Panc1 (cell line): ENCODE data around the gene LMTK2. TPM values are rescaled to one million over a fixed set of nuclear protein-coding genes. Genes with fewer than 3 reads are reported as not detected.

ENCODE experiments used
- ATAC-seq: fragments of 200-7000 bp; cut with Tn5 transposase; 2 replicates; pipeline ENCODE4 v1.9.1; 2020; ENCODE audit warnings: mild to moderate bottlenecking, moderate library complexity
- BruUV-seq: library from RNA; stranded (reverse); fragments of 400-500 nt; replicated peaks from 2 replicates; lab custom pipeline; 2021; lab: Mats Ljungman, UMichigan
- CTCF ChIA-PET: fragments of 300-600 bp; sonication (Branson Sonifier 250); formaldehyde crosslinking; loops from one replicate; lab custom pipeline; 2022; ENCODE audit warnings: antibody characterized with exemption; lab: Charles Lee
- POLR2A ChIA-PET: fragments of 300-600 bp; sonication (Branson Sonifier 250); formaldehyde crosslinking; loops from one replicate; lab custom pipeline; 2022; ENCODE audit warnings: antibody characterized with exemption; lab: Charles Lee
- DNase-seq: peaks from one replicate; pipeline ENCODE4 v3.0.0-alpha.2; 2010; ENCODE audit warnings: low read depth, low spot score
- H3K27ac ChIP-seq: 2 replicates; pipeline ENCODE4 v1.5.1; 2011; ENCODE audit warnings: mild to moderate bottlenecking, low read length, inconsistent platforms
- H3K27me3 ChIP-seq: fragments of 200-500 bp; sonication (Bioruptor generic); 2 replicates; pipeline ENCODE4 v1.6.0; 2014; ENCODE audit warnings: low read length, inconsistent platforms; ENCODE audit not compliant: control insufficient read depth, insufficient read depth
- H3K36me3 ChIP-seq: fragments of 200-500 bp; sonication (Bioruptor generic); 2 replicates; pipeline ENCODE4 v1.5.1; 2014; ENCODE audit warnings: inconsistent platforms, mild to moderate bottlenecking, low read length, moderate library complexity; ENCODE audit not compliant: control insufficient read depth, insufficient read depth
- H3K4me1 ChIP-seq: 2 replicates; pipeline ENCODE4 v1.5.1; 2011; ENCODE audit warnings: inconsistent platforms, mild to moderate bottlenecking, low read length, moderate library complexity; ENCODE audit not compliant: control insufficient read depth, insufficient read depth
- H3K4me3 ChIP-seq, 2 experiments: 2 replicates each; pipeline ENCODE4 v1.5.1; 2011 to 2012; ENCODE audit warnings: low read depth in 2 of 2, low read length in 2 of 2, mild to moderate bottlenecking in 2 of 2, inconsistent platforms in 1 of 2, moderate library complexity in 1 of 2
- H3K9me3 ChIP-seq: fragments of 200-500 bp; sonication (Bioruptor generic); 2 replicates; pipeline ENCODE4 v1.5.1; 2014; ENCODE audit warnings: low read depth, mild to moderate bottlenecking, inconsistent platforms, low read length, moderate library complexity; ENCODE audit not compliant: control insufficient read depth, insufficient read depth
- CTCF ChIP-seq: fragments of 450-650 bp; IDR thresholded peaks from 2 replicates; pipeline ENCODE4 v1.5.1; 2017; ENCODE audit warnings: mild to moderate bottlenecking
- POLR2AphosphoS5 ChIP-seq: IDR thresholded peaks from 2 replicates; pipeline ENCODE4 v1.6.1; 2012; ENCODE audit warnings: mild to moderate bottlenecking, low read depth, low read length, moderate library complexity
- SIN3A ChIP-seq: IDR thresholded peaks from 2 replicates; pipeline ENCODE4 v1.6.1; 2012; ENCODE audit warnings: low read depth, mild to moderate bottlenecking, low read length, moderate library complexity, borderline replicate concordance; ENCODE audit not compliant: insufficient read depth
- TCF7L2 ChIP-seq: IDR thresholded peaks from 2 replicates; pipeline ENCODE4 v1.6.1; 2011; ENCODE audit warnings: mild to moderate bottlenecking, low read depth, low read length, inconsistent platforms
- in situ Hi-C: cut with HindIII; loops from 2 replicates; pipeline ENCODE4 v1.10.0; 2016; ENCODE audit warnings: low sequenced_read_pairs, low pct_unique_long_range_greater_than_20kb
- intact Hi-C: fragments of 100-400 bp; cut with micrococcal nuclease; formaldehyde crosslinking; loops from one replicate; pipeline ENCODE4 v1.10.0; 2022; ENCODE audit not compliant: unreplicated experiment
- total RNA-seq: library from RNA; stranded (reverse); gene quantifications from one replicate; pipeline ENCODE4 v1.2.1, GENCODE V29; 2021; ENCODE audit not compliant: unreplicated experiment
- TF ChIP-seq, protein P1 (sequence below), 2 experiments: IDR thresholded peaks; 2 replicates each; pipeline ENCODE4 v1.6.1; 2011 to 2012; ENCODE audit warnings: low read depth in 2 of 2, control low read depth in 1 of 2, low read length in 1 of 2, mild to moderate bottlenecking in 1 of 2, moderate library complexity in 1 of 2; ENCODE audit not compliant: insufficient read depth in 1 of 2

The LMTK2 gene
- total RNA-seq, 1 experiment from 2014 or later = 25.4 TPM

GRCh38 chr7:98222533-98223195 is 116.0 kb downstream of the LMTK2 start:
- CTCF ChIA-PET = no interaction called here
- intact Hi-C loops (no loop called here), in situ Hi-C loops (no loop called here)
- Histone ChIP-seq H3K4me1 (no peaks in the 10 kb centered on the region), H3K36me3 (no peaks in the 10 kb centered on the region), H3K9me3 (no peaks in the 10 kb centered on the region), H3K4me3 (no peak overlapping the region), H3K27me3 (no peaks in the 10 kb centered on the region), H3K27ac (no peak overlapping the region)
- POLR2A ChIA-PET = no interaction called here
- TF ChIP-seq SIN3A (no peak), POLR2AphosphoS5 (no peak), CTCF (no peak), TCF7L2 (no peak)
- TF ChIP-seq, protein P1, sequence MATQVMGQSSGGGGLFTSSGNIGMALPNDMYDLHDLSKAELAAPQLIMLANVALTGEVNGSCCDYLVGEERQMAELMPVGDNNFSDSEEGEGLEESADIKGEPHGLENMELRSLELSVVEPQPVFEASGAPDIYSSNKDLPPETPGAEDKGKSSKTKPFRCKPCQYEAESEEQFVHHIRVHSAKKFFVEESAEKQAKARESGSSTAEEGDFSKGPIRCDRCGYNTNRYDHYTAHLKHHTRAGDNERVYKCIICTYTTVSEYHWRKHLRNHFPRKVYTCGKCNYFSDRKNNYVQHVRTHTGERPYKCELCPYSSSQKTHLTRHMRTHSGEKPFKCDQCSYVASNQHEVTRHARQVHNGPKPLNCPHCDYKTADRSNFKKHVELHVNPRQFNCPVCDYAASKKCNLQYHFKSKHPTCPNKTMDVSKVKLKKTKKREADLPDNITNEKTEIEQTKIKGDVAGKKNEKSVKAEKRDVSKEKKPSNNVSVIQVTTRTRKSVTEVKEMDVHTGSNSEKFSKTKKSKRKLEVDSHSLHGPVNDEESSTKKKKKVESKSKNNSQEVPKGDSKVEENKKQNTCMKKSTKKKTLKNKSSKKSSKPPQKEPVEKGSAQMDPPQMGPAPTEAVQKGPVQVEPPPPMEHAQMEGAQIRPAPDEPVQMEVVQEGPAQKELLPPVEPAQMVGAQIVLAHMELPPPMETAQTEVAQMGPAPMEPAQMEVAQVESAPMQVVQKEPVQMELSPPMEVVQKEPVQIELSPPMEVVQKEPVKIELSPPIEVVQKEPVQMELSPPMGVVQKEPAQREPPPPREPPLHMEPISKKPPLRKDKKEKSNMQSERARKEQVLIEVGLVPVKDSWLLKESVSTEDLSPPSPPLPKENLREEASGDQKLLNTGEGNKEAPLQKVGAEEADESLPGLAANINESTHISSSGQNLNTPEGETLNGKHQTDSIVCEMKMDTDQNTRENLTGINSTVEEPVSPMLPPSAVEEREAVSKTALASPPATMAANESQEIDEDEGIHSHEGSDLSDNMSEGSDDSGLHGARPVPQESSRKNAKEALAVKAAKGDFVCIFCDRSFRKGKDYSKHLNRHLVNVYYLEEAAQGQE (IDR thresholded peaks at IDR 0.05; ENCODE audit: insufficient read depth in 1 of 2, low read depth in 2 of 2, low read length in 1 of 2) = no peak
- ATAC-seq (no peak), DNase-seq (no peak)
- no TSS peak for BruUV-seq

- intact Hi-C loops (no loop called here), in situ Hi-C loops (no loop called here)
- DNase-seq (no peak), ATAC-seq (no peak)
- TF ChIP-seq CTCF (no peak), SIN3A (no peak), TCF7L2 (no peak), POLR2AphosphoS5 (no peak)
- TF ChIP-seq, protein P1 (IDR thresholded peaks at IDR 0.05; ENCODE audit: insufficient read depth in 1 of 2, low read depth in 2 of 2, low read length in 1 of 2) = no peak
- Histone ChIP-seq H3K4me3 (no peak overlapping the region), H3K4me1 (no peaks in the 10 kb centered on the region), H3K9me3 (no peaks in the 10 kb centered on the region), H3K27me3 (no peaks in the 10 kb centered on the region), H3K27ac (no peak overlapping the region), H3K36me3 (no peaks in the 10 kb centered on the region)
- CTCF ChIA-PET = no interaction called here
- BruUV-seq = no TSS peak
- POLR2A ChIA-PET = no interaction called here
These were observed 116.8 kb downstream of the LMTK2 start for GRCh38 chr7:98223351-98223897.
